ENCODE measurements around the gene ZFP82. TPM values are rescaled to one million over a fixed set of nuclear protein-coding genes. Genes with fewer than 3 reads are reported as not detected.

ZFP82 gene
- total RNA-seq, 4 donors from 2014 or later = 0.30 to 2.1 (median 0.95) TPM

DNA sequence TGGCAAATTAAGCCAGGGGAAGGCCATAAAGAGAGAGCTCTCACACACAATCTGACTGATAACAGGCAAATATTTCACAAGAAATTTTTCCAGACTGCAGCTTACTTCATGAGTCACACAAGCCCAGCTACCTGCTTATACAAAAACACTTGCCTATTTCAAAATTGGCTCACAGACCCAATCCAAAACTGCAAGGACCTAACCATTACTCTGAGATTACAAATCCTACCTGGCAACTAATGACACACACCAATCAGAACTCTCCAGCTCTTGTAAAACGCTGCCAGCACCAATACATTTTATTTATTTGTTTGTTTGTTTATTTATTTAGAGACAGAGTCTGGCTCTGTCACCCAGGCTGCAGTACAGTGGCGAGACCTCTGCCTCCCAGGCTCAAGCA lies 18.1 kb upstream of the ZFP82 start:
- DNase-seq = no peak

DNA sequence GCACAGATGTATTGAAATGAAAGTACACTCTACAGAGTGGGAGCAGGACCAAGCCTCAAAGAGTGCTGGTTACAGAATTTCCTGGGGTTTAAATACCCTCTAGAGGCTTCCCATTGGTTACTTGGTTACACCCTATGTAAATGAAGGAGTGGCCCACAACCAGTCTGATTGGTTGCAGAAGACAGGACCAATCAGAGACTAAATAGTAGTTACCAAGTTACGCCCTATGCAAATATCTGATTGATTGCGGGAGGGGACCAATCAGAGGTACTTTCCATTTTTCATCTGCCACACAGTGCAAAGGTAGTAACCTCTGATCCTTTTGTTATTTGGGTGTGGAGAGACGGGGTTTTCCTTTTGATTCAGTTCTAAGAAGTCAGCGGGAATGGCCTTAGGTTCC lies 5.5 kb upstream of the ZFP82 start:
- WGBS, 2 donors = 78 to 85% methylated on average over 4 of the region's 4 CpGs
- Histone ChIP-seq H3K36me3 (no peaks in the 10 kb centered on the region), H3K9me3 (peaks cover 0 to 11% (median 0%) of the 10 kb centered on the region in 3 donors), H3K27me3 (peaks cover 0 to 18% (median 0%) of the 10 kb centered on the region in 4 donors), H3K4me1 (peaks cover 0 to 14% (median 0%) of the 10 kb centered on the region in 3 donors), H3K4me3 (no peak overlapping the region), H3K27ac (no peak overlapping the region)
- DNase-seq = no peak
- intact Hi-C loops (cut with DNase I) = no loop called here
- no peak for TF ChIP-seq POLR2A (IDR thresholded peaks at IDR 0.05)
- TF ChIP-seq, protein P1, sequence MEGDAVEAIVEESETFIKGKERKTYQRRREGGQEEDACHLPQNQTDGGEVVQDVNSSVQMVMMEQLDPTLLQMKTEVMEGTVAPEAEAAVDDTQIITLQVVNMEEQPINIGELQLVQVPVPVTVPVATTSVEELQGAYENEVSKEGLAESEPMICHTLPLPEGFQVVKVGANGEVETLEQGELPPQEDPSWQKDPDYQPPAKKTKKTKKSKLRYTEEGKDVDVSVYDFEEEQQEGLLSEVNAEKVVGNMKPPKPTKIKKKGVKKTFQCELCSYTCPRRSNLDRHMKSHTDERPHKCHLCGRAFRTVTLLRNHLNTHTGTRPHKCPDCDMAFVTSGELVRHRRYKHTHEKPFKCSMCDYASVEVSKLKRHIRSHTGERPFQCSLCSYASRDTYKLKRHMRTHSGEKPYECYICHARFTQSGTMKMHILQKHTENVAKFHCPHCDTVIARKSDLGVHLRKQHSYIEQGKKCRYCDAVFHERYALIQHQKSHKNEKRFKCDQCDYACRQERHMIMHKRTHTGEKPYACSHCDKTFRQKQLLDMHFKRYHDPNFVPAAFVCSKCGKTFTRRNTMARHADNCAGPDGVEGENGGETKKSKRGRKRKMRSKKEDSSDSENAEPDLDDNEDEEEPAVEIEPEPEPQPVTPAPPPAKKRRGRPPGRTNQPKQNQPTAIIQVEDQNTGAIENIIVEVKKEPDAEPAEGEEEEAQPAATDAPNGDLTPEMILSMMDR (IDR thresholded peaks at IDR 0.05) = no peak

More for the DNA sequence above, 18.1 kb upstream of the ZFP82 start:
- H3K27me3 ChIP-seq = no peaks in the 10 kb centered on the region
- intact Hi-C loops (cut with DNase I) = no loop called here
- H3K4me3 ChIP-seq = no peak overlapping the region
- H3K4me1 ChIP-seq = no peaks in the 10 kb centered on the region
- TF ChIP-seq POLR2A (IDR thresholded peaks at IDR 0.05) = no peak
- TF ChIP-seq, protein P1 (IDR thresholded peaks at IDR 0.05) = no peak
- no peaks in the 10 kb centered on the region for H3K36me3 ChIP-seq
- no peak overlapping the region for H3K27ac ChIP-seq
- WGBS, 2 donors = 47 to 48% methylated on average over 2 of the region's 2 CpGs
- peaks cover 0 to 71% (median 4%) of the 10 kb centered on the region in 3 donors for H3K9me3 ChIP-seq

DNA sequence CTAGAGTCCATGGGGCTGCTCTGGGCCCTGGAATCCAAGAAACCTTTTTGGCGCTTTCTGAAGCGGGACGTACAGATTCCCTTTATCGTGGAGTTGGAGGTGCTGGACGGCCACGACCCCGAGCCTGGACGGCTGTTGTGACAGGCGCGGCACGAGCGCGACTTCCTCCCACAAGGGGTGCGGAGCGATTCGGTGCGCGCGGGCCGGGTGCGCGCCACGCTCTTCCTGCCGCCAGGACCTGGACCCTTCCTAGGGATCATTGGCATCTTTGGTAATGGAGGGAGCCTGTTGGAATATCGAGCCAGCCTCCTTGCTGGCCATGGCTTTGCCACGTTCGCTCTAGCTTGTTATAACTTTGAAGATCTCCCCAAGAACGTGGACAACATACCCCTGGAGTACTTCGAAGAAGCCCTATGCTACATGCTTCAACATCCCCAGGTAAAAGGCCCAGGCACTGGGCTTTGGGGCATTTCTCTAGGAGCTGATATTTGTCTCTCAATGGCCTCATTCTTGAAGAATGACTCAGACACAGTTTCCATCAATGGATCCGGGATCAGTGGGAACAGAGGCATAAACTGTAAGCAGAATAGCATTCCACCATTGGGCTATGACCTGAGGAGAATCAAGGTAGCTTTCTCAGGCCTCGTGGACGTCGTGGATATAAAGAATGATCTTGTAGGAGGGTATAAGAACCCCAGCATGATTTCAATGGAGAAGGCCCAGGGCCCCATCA lies 3.5 kb upstream of the ZFP82 start:
- Histone ChIP-seq H3K27me3 (peaks cover 0 to 18% (median 0%) of the 10 kb centered on the region in 4 donors), H3K9me3 (no peaks in the 10 kb centered on the region), H3K36me3 (no peaks in the 10 kb centered on the region), H3K4me1 (peaks cover 7 to 34% (median 10%) of the 10 kb centered on the region in 3 donors), H3K4me3 (peak overlapping the region; percentile 21 to 61 (median 42)), H3K27ac (no peak overlapping the region)
- intact Hi-C loops (cut with DNase I) = no loop called here
- 60 to 61% methylated on average over 11 to 14 of the region's 33 CpGs for WGBS, 2 donors
- no peak for DNase-seq
- TF ChIP-seq, protein P1 (IDR thresholded peaks at IDR 0.05) = no peak
- TF ChIP-seq POLR2A (IDR thresholded peaks at IDR 0.05) = no peak

DNA sequence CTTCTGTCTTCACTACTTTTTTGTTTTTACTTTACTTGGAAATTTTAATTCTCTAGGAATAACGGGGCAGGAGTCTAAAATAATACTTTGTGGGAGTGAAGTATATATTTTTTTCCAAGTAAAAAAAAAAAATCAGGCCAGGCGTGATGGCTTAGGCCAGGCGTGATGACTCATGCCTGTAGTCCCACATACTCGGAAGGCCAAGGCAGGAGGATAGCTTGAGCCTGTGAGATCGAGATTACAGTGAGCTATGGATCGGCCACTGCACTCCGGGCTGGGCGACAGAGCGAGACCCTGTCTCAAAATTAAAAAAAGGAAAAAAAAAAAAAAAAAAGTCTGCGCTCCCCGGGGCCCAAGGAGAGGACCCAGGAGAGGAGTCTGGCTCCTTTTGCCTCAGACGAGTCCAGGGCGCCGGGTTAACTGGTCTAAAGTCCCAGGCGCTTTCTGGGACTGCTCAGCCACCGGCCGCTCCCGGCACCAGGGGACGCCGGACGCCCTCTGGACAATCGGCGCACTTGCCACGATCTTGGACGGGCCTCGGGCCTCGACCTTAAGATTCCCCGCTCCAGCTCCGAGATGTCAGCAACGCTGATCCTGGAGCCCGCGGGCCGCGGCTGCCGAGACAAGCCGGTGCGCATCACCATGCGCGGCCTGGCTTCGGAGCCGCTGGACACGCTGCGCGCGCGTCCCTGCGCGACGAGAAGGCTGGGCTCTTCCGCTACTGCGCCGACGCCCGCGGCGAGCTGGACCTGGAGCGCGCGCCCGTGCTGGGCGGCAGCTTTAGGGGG lies 2.7 kb upstream of the ZFP82 start:
- TF ChIP-seq, protein P1 (IDR thresholded peaks at IDR 0.05) = no peak
- TF ChIP-seq POLR2A (IDR thresholded peaks at IDR 0.05) = no peak
- no peaks in the 10 kb centered on the region for H3K9me3 ChIP-seq
- peaks cover 7 to 34% (median 10%) of the 10 kb centered on the region in 3 donors for H3K4me1 ChIP-seq
- H3K4me3 ChIP-seq = peak overlapping the region; percentile 21 to 61 (median 42)
- WGBS, 2 donors = 35 to 45% methylated on average over 11 to 26 of the region's 61 CpGs
- intact Hi-C loops (cut with DNase I) = no loop called here
- no peaks in the 10 kb centered on the region for H3K36me3 ChIP-seq
- no peak for DNase-seq
- peak overlapping the region in 2 of 4 donors; percentile 20 to 44 for H3K27ac ChIP-seq
- H3K27me3 ChIP-seq = peaks cover 0 to 18% (median 0%) of the 10 kb centered on the region in 4 donors
